ENCODE measurements around the gene SPINK9. TPM values are rescaled to one million over a fixed set of nuclear protein-coding genes. Genes with fewer than 3 reads are reported as not detected.
A peak's percentile ranks its signal among the peaks of the same experiment; 100 is the strongest.

The SPINK9 gene
- total and polyA plus RNA-seq, 2 of the 4 experiments (the other 2 are of a cell fraction), result not detected

GRCh38 chr5:148372893-148373292, 37.5 kb downstream of the SPINK9 start:
- H3K14ac ChIP-seq (replicated peaks; ENCODE audit: low read depth, low read length), result no peak overlapping the region
- TF ChIP-seq RAD21 (IDR thresholded peaks at IDR 0.05; ENCODE audit: low read length) (no peak), POLR2A (IDR thresholded peaks at IDR 0.05; ENCODE audit: low read depth, low read length) (no peak), BHLHE40 (IDR thresholded peaks at IDR 0.05; ENCODE audit: low read depth, low read length) (no peak), NFE2L2 (IDR thresholded peaks at IDR 0.05; ENCODE audit: low read depth, low read length) (no peak), RCOR1 (IDR thresholded peaks at IDR 0.05; ENCODE audit: insufficient replicate concordance, low read length) (no peak)
- CTCF ChIA-PET, result interaction anchor here (1.1 to 1.4 kb wide), 2 partner anchors 21 to 193 kb away, joined by 3 read pairs; no protein-coding TSS in a partner anchor
- ATAC-seq (ENCODE audit: low read depth), result peak; percentile 27; the same call in 1 of the 2 replicates
- no peak overlapping the region for H2AK5ac ChIP-seq (ENCODE audit: low read depth, low read length)
- no peak overlapping the region for H4K8ac ChIP-seq (ENCODE audit: low read depth in 2 of 2, low read length in 2 of 2)
- H3K27me3 ChIP-seq (ENCODE audit: control insufficient read depth, insufficient read depth, low read length), result no peaks in the 10 kb centered on the region
- no peak overlapping the region for H4K91ac ChIP-seq (ENCODE audit: insufficient read depth, low read depth, low read length)
- peaks cover 2% of the 10 kb centered on the region; the same call in 1 of the 2 replicates for H3K36me3 ChIP-seq (ENCODE audit: control insufficient read depth, insufficient read depth, low read length)
- H3K4me1 ChIP-seq (ENCODE audit: control insufficient read depth, insufficient read depth, low read length), result peaks cover 2% of the 10 kb centered on the region; the same call in 1 of the 2 replicates
- H3K23ac ChIP-seq (ENCODE audit: low read depth, low read length), result no peak overlapping the region
- H2AFZ ChIP-seq (replicated peaks; ENCODE audit: low read length, poor library complexity), result no peak overlapping the region
- H2BK20ac ChIP-seq (ENCODE audit: low read depth, low read length), result no peak overlapping the region
- no peak overlapping the region for H2AK9ac ChIP-seq (replicated peaks; ENCODE audit: low read depth, low read length, poor library complexity)
- POLR2A ChIA-PET (ENCODE audit: unreplicated experiment), result no interaction called here
- H3K9me3 ChIP-seq (ENCODE audit: control insufficient read depth, insufficient read depth, low read length), result no peaks in the 10 kb centered on the region
- no peak overlapping the region for H3K4ac ChIP-seq (ENCODE audit: low read depth, low read length)
- no TSS peak for BruUV-seq (replicated peaks)
- H3K9me1 ChIP-seq (ENCODE audit: insufficient read depth, low read length), result no peaks in the 10 kb centered on the region
- no peak overlapping the region for H2BK5ac ChIP-seq (ENCODE audit: low read depth, low read length, poor library complexity, severe bottlenecking)
- in situ Hi-C loops (cut with MboI; ENCODE audit: low sequenced_read_pairs), result loop anchor here (10.0 kb wide), 1 partner anchor 198 kb away; no protein-coding TSS in a partner anchor
- no peak overlapping the region for H3K9ac ChIP-seq (ENCODE audit: low read depth, low read length)
- H3K27ac ChIP-seq (ENCODE audit: insufficient read depth, low read length), result no peak overlapping the region
- no peak overlapping the region for H2BK120ac ChIP-seq (ENCODE audit: low read depth, low read length)
- no peak overlapping the region for H3K4me3 ChIP-seq (ENCODE audit: insufficient read depth, low read depth, low read length)
- no peak overlapping the region for H3K18ac ChIP-seq (ENCODE audit: low read depth, low read length)
- H2BK15ac ChIP-seq (ENCODE audit: low read depth, low read length), result no peak overlapping the region
- H3K56ac ChIP-seq (ENCODE audit: extremely low read depth, insufficient read depth, low read length), result no peak overlapping the region
- intact Hi-C loops (cut with micrococcal nuclease), result loop anchor here (5.0 kb wide), 1 partner anchor 516 kb away; no protein-coding TSS in a partner anchor
- no peaks in the 10 kb centered on the region for H3K79me1 ChIP-seq (ENCODE audit: low read depth in 1 of 2, low read length in 2 of 2)
- no peak for DNase-seq
- no peak overlapping the region for H3K4me2 ChIP-seq (ENCODE audit: low read depth, low read length)
- no peak overlapping the region for H4K5ac ChIP-seq (ENCODE audit: low read depth, low read length)
- dilution Hi-C loops (cut with HindIII; ENCODE audit: low sequenced_read_pairs, unreplicated experiment), result no loop called here
- H4K20me1 ChIP-seq (ENCODE audit: insufficient read depth, low read length), result no peaks in the 10 kb centered on the region
